Measurements from ENCODE around the gene MORC1.

Gene MORC1

GRCh38 chr3:109098079-109098644 is 19.8 kb downstream of the MORC1 start:
- no peak overlapping the region for H3K4me3 ChIP-seq (IDR thresholded peaks at IDR 0.05; ENCODE audit: insufficient read depth, low read depth, low read length)
- H3K79me2 ChIP-seq (ENCODE audit: insufficient read depth, low read depth) = no peaks in the 10 kb centered on the region
- TF ChIP-seq CTCF (conservative IDR thresholded peaks at IDR 0.05; ENCODE audit: low read depth, low read length) = peak; percentile 26; the same call in 1 of the 2 replicates
- no peak overlapping the region for H3K4me2 ChIP-seq
- no peaks in the 10 kb centered on the region for H3K36me3 ChIP-seq (ENCODE audit: insufficient read depth)
- H4K20me1 ChIP-seq (ENCODE audit: insufficient read depth) = no peaks in the 10 kb centered on the region
- no peak overlapping the region for H3K9ac ChIP-seq
- H3K27me3 ChIP-seq (ENCODE audit: insufficient read depth, low read depth) = no peaks in the 10 kb centered on the region
- H2AFZ ChIP-seq (ENCODE audit: low read depth) = no peak overlapping the region
- H3K27ac ChIP-seq = no peak overlapping the region
- H3K4me1 ChIP-seq (ENCODE audit: low read depth, poor library complexity, severe bottlenecking) = no peaks in the 10 kb centered on the region

GRCh38 chr3:109095166-109095565 is 22.8 kb downstream of the MORC1 start:
- no peak overlapping the region for H2AFZ ChIP-seq (ENCODE audit: low read depth)
- no peak overlapping the region for H3K4me3 ChIP-seq (IDR thresholded peaks at IDR 0.05; ENCODE audit: insufficient read depth, low read depth, low read length)
- H3K9ac ChIP-seq = no peak overlapping the region
- H3K79me2 ChIP-seq (ENCODE audit: insufficient read depth, low read depth) = no peaks in the 10 kb centered on the region
- no peak overlapping the region for H3K27ac ChIP-seq
- no peak overlapping the region for H3K4me2 ChIP-seq
- H3K27me3 ChIP-seq (ENCODE audit: insufficient read depth, low read depth) = no peaks in the 10 kb centered on the region
- no peaks in the 10 kb centered on the region for H3K36me3 ChIP-seq (ENCODE audit: insufficient read depth)
- no peaks in the 10 kb centered on the region for H3K4me1 ChIP-seq (ENCODE audit: low read depth, poor library complexity, severe bottlenecking)
- TF ChIP-seq CTCF (conservative IDR thresholded peaks at IDR 0.05; ENCODE audit: low read depth, low read length) = no peak
- no peaks in the 10 kb centered on the region for H4K20me1 ChIP-seq (ENCODE audit: insufficient read depth)

GRCh38 chr3:109093561-109093960 is 24.4 kb downstream of the MORC1 start:
- H3K4me3 ChIP-seq (IDR thresholded peaks at IDR 0.05; ENCODE audit: insufficient read depth, low read depth, low read length) = no peak overlapping the region
- no peaks in the 10 kb centered on the region for H3K4me1 ChIP-seq (ENCODE audit: low read depth, poor library complexity, severe bottlenecking)
- TF ChIP-seq CTCF (conservative IDR thresholded peaks at IDR 0.05; ENCODE audit: low read depth, low read length) = no peak
- H3K4me2 ChIP-seq = no peak overlapping the region
- H2AFZ ChIP-seq (ENCODE audit: low read depth) = no peak overlapping the region
- no peaks in the 10 kb centered on the region for H3K36me3 ChIP-seq (ENCODE audit: insufficient read depth)
- no peak overlapping the region for H3K9ac ChIP-seq
- H3K27ac ChIP-seq = no peak overlapping the region
- no peaks in the 10 kb centered on the region for H3K27me3 ChIP-seq (ENCODE audit: insufficient read depth, low read depth)
- H3K79me2 ChIP-seq (ENCODE audit: insufficient read depth, low read depth) = no peaks in the 10 kb centered on the region
- H4K20me1 ChIP-seq (ENCODE audit: insufficient read depth) = no peaks in the 10 kb centered on the region

GRCh38 chr3:109091846-109092245 is 26.1 kb downstream of the MORC1 start:
- no peak overlapping the region for H3K4me2 ChIP-seq
- no peak overlapping the region for H2AFZ ChIP-seq (ENCODE audit: low read depth)
- no peaks in the 10 kb centered on the region for H3K79me2 ChIP-seq (ENCODE audit: insufficient read depth, low read depth)
- no peak overlapping the region for H3K9ac ChIP-seq
- H3K27ac ChIP-seq = no peak overlapping the region
- H3K4me3 ChIP-seq (IDR thresholded peaks at IDR 0.05; ENCODE audit: insufficient read depth, low read depth, low read length) = no peak overlapping the region
- no peak for TF ChIP-seq CTCF (conservative IDR thresholded peaks at IDR 0.05; ENCODE audit: low read depth, low read length)
- no peaks in the 10 kb centered on the region for H3K4me1 ChIP-seq (ENCODE audit: low read depth, poor library complexity, severe bottlenecking)
- no peaks in the 10 kb centered on the region for H3K36me3 ChIP-seq (ENCODE audit: insufficient read depth)
- H4K20me1 ChIP-seq (ENCODE audit: insufficient read depth) = no peaks in the 10 kb centered on the region
- no peaks in the 10 kb centered on the region for H3K27me3 ChIP-seq (ENCODE audit: insufficient read depth, low read depth)

All from KMS-11 (cell line).